Measurements from ENCODE around the gene CDC25A. TPM values are rescaled to one million over a fixed set of nuclear protein-coding genes. Genes with fewer than 3 reads are reported as not detected.

The CDC25A gene
- total RNA-seq, 2 donors from 2014 or later, result 2.5 TPM; not detected in 1

GRCh38 chr3:48110463-48110862 lies 77.8 kb downstream of the CDC25A start:
- ATAC-seq (ENCODE audit: insufficient number of reproducible peaks, low FRiP score, low read depth) (no peak), DNase-seq (ENCODE audit: low spot score) (no peak)
- Histone ChIP-seq H3K4me3 (no peak overlapping the region), H3K9me3 (no peaks in the 10 kb centered on the region), H3K36me3 (no peaks in the 10 kb centered on the region), H3K27me3 (replicated peaks; ENCODE audit: insufficient read depth) (no peaks in the 10 kb centered on the region), H3K4me1 (ENCODE audit: control insufficient read depth in 1 of 2, low read depth in 2 of 2) (peaks cover 10 to 21% of the 10 kb centered on the region in 2 donors), H3K27ac (no peak overlapping the region)
- TF ChIP-seq CTCF (IDR thresholded peaks at IDR 0.05), result no peak

- H3K4me1 ChIP-seq (ENCODE audit: control insufficient read depth in 1 of 2, low read depth in 2 of 2), result peaks cover 1 to 3% of the 10 kb centered on the region in 2 donors
- TF ChIP-seq CTCF (IDR thresholded peaks at IDR 0.05), result no peak
- no peaks in the 10 kb centered on the region for H3K36me3 ChIP-seq
- no peak for DNase-seq (ENCODE audit: low spot score)
- H3K9me3 ChIP-seq, result no peaks in the 10 kb centered on the region
- no peak overlapping the region for H3K4me3 ChIP-seq
- no peak overlapping the region for H3K27ac ChIP-seq
- ATAC-seq (ENCODE audit: insufficient number of reproducible peaks, low FRiP score, low read depth), result no peak
- H3K27me3 ChIP-seq (replicated peaks; ENCODE audit: insufficient read depth), result no peaks in the 10 kb centered on the region
These were observed 81.0 kb downstream of the CDC25A start for GRCh38 chr3:48107227-48107626.

Other genes starting within 250 kb of the CDC25A start
- gene MAP4, start 172.0 kb downstream of the CDC25A start, total RNA-seq, result 100 to 1,000 TPM; 252 to 264 TPM
- not detected for gene CAMP, start 35.1 kb upstream of the CDC25A start, total RNA-seq
- 1 to 10 TPM; 8.9 to 9.1 TPM for gene ZNF589, start 52.7 kb upstream of the CDC25A start, total RNA-seq
- gene NME6, start 113.0 kb upstream of the CDC25A start, total RNA-seq, result 10 to 100 TPM; 13.7 to 34.2 TPM
- not detected for gene SPINK8, start 145.2 kb upstream of the CDC25A start, total RNA-seq
- not detected for gene FBXW12, start 183.8 kb upstream of the CDC25A start, total RNA-seq
- gene PLXNB1, start 241.7 kb upstream of the CDC25A start, total RNA-seq, result 100 to 1,000 TPM; 177 to 210 TPM